ENCODE results near the gene TRPM8.

DNA sequence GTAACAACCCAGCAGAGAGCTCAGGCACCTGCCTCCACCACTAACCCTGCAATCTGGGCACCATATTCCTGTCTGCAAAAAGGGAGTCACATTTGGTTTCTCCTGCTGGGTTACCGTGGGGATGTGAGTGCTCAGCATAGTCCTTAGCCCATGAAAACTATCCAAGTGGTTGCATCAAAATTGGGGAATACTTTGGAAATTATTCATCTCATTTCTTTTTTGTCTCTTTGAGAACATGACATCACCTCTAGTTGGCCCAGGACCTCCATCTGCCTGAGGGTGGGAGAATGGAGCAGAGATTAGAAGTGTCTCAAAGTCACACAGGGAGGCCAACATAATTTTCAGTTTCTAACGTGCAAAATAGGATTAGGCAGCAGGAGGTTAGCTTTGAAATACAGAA lies 114.0 kb downstream of the TRPM8 start:
- TF ChIP-seq, protein P1, sequence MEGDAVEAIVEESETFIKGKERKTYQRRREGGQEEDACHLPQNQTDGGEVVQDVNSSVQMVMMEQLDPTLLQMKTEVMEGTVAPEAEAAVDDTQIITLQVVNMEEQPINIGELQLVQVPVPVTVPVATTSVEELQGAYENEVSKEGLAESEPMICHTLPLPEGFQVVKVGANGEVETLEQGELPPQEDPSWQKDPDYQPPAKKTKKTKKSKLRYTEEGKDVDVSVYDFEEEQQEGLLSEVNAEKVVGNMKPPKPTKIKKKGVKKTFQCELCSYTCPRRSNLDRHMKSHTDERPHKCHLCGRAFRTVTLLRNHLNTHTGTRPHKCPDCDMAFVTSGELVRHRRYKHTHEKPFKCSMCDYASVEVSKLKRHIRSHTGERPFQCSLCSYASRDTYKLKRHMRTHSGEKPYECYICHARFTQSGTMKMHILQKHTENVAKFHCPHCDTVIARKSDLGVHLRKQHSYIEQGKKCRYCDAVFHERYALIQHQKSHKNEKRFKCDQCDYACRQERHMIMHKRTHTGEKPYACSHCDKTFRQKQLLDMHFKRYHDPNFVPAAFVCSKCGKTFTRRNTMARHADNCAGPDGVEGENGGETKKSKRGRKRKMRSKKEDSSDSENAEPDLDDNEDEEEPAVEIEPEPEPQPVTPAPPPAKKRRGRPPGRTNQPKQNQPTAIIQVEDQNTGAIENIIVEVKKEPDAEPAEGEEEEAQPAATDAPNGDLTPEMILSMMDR (IDR thresholded peaks at IDR 0.05; ENCODE audit: low read length): no peak
- TF ChIP-seq EZH2 (IDR thresholded peaks at IDR 0.05; ENCODE audit: borderline replicate concordance, low read length): no peak
